Brain microvascular endothelial cell (primary cell): ENCODE data around the gene ZC3H12D.
"Not testable (repeated sequence)": the region's sequence is repeated elsewhere in the genome, so short reads cannot be mapped to it uniquely, and the experiment has no call there.

Experiments used
- DNase-seq: peaks from one replicate; pipeline ENCODE4 v3.0.0-alpha.2; 2020
- H3K27ac ChIP-seq: fragments of 250-450 bp; sonication (Bioruptor Pico); 2 replicates; pipeline ENCODE4 v1.5.1; 2020; ENCODE audit warnings: mild to moderate bottlenecking, moderate library complexity
- H3K27me3 ChIP-seq: fragments of 250-450 bp; sonication (Bioruptor Pico); replicated peaks from 2 replicates; pipeline ENCODE4 v1.5.1; 2020; ENCODE audit warnings: mild to moderate bottlenecking
- H3K36me3 ChIP-seq: fragments of 250-450 bp; sonication (Bioruptor Pico); replicated peaks from 2 replicates; pipeline ENCODE4 v1.5.1; 2020; ENCODE audit warnings: mild to moderate bottlenecking
- H3K4me3 ChIP-seq: 2 replicates; pipeline ENCODE4 v1.5.1; 2011; ENCODE audit warnings: low read depth, mild to moderate bottlenecking, control low read depth, low read length, moderate library complexity
- in situ Hi-C: cut with HindIII; loops from 2 replicates; pipeline ENCODE4 v1.10.0; 2017; ENCODE audit warnings: low sequenced_read_pairs, low pct_ligation_motif_present
- TF ChIP-seq, protein P1 (sequence below): IDR thresholded peaks from 2 replicates; pipeline ENCODE4 v1.5.1; 2011; ENCODE audit warnings: low read depth, mild to moderate bottlenecking, moderate library complexity, low read length, control low read depth, inconsistent platforms; ENCODE audit errors: missing control alignments

The ZC3H12D gene

DNA sequence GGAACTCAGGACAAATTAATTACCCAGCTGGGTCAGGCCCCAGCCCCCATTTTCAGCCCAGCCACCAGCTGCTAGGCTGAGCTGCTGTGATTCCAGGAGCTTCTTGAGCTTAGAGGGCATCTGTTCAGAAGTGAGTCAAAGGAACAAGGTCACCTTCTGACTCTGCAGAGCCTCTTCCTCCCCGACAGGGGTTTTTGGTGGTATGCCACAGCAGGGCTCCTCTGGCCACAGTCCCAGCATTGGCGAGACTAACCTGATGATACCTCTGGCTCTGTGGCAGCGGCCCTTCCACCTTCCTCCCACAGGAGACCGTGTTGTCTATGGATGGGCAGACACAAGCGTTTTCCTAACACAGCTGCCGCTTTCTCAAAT, 39.7 kb downstream of the ZC3H12D start:
- in situ Hi-C loops = no loop called here

DNA sequence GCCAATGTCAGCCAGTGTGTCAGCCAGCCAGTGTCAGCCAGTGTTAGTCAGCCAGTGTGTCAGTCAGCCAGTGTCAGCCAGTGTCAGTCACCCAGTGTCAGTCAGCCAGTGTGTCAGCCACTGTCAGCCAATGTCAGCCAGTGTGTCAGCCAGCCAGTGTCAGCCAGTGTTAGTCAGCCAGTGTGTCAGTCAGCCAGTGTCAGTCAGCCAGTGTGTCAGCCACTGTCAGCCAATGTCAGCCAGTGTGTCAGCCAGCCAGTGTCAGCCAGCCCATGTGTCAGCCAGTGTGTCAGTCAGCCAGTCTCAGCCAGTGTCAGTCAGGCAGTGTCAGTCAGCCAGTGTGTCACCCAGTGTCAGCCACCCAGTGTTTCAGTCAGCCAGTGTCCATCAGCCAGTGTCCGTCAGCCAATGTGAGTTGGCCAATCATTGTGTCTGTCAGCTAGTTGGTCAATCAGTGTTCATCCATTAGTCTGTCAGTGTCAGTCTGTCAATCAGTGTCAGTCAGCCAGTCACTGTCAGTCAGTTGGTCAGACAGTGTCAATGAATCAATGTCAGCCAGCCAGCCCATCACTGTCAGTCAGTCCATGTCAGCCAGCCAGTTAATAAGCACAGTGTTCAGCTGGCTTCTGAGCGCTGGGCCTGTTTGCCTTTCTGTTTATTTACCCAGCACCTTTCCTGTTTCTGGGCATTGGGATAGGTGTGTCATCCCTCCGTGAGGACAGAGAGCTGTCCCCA, 40.3 kb downstream of the ZC3H12D start:
- H3K4me3 ChIP-seq, H3K27ac ChIP-seq, H3K36me3 ChIP-seq, DNase-seq, H3K27me3 ChIP-seq, in situ Hi-C loops: not testable (repeated sequence)

More for the DNA sequence above, 39.7 kb downstream of the ZC3H12D start:
- no peaks in the 10 kb centered on the region for H3K27me3 ChIP-seq
- DNase-seq = no peak
- TF ChIP-seq, protein P1, sequence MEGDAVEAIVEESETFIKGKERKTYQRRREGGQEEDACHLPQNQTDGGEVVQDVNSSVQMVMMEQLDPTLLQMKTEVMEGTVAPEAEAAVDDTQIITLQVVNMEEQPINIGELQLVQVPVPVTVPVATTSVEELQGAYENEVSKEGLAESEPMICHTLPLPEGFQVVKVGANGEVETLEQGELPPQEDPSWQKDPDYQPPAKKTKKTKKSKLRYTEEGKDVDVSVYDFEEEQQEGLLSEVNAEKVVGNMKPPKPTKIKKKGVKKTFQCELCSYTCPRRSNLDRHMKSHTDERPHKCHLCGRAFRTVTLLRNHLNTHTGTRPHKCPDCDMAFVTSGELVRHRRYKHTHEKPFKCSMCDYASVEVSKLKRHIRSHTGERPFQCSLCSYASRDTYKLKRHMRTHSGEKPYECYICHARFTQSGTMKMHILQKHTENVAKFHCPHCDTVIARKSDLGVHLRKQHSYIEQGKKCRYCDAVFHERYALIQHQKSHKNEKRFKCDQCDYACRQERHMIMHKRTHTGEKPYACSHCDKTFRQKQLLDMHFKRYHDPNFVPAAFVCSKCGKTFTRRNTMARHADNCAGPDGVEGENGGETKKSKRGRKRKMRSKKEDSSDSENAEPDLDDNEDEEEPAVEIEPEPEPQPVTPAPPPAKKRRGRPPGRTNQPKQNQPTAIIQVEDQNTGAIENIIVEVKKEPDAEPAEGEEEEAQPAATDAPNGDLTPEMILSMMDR = no peak
- no peaks in the 10 kb centered on the region for H3K36me3 ChIP-seq
- H3K27ac ChIP-seq = no peak overlapping the region
- H3K4me3 ChIP-seq = no peak overlapping the region

DNA sequence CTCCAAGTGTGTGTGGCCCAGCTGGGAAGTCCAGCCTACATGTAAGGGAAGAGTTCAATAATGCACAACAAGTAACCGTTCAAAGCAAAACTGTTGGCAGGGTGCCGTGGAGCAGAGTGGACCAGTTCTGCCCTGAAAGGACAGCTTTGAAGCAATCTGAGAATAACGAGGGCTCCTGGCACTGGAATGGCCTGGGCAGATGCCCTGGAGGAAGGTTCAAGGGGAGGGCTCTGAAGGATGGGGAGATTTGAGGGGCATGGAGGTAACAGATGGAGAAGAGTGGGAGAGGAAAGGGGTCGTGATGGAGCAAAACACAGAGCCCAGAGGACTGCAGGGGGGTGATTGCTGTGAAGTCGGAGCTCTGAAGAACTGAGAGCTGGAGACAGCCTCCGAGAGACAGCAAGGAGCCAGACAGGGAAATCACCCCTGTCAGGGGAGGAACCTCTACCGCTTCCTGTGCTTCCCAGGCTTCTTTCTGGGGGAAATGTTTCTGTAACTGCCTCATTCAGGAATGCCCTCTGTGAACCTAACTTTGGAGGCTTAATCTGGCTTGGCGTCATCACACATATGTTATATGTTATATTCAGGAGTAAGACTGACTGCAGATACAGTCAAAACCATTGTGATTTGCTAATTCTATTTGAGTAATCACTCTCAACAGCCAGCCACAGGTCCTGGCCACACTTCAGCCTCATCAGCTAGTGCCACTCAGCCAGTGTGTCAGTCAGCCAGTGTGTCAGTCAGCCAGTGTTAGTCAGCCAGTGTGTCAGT, 41.2 kb downstream of the ZC3H12D start:
- H3K4me3 ChIP-seq = no peak overlapping the region
- TF ChIP-seq, protein P1 = no peak
- H3K36me3 ChIP-seq = no peaks in the 10 kb centered on the region
- peak; percentile 43 for DNase-seq
- in situ Hi-C loops = no loop called here
- H3K27me3 ChIP-seq = no peaks in the 10 kb centered on the region
- H3K27ac ChIP-seq = no peak overlapping the region

DNA sequence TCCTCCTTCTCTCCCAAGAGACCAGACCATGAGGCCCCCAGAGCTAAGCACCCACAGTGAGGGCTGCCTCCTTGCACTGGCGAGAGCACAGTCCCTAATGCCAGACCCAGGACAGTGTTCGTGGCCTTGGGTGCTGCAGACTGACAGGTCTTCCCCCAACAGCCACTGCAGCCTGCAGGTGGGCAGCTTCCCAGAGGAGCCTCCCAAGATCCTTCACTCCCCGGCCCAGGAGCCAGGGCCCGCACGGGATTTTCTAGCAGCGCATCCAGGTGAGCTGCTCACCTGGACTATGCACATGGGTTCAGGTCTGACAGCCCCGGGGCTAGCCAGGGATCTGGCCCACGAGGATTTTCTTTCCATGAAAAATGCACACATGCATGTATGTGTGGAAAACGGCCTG, 43.1 kb downstream of the ZC3H12D start:
- Histone ChIP-seq H3K27ac (no peak overlapping the region), H3K4me3 (no peak overlapping the region), H3K27me3 (no peaks in the 10 kb centered on the region), H3K36me3 (no peaks in the 10 kb centered on the region)
- no peak for DNase-seq
- TF ChIP-seq, protein P1 = no peak
- in situ Hi-C loops = no loop called here

DNA sequence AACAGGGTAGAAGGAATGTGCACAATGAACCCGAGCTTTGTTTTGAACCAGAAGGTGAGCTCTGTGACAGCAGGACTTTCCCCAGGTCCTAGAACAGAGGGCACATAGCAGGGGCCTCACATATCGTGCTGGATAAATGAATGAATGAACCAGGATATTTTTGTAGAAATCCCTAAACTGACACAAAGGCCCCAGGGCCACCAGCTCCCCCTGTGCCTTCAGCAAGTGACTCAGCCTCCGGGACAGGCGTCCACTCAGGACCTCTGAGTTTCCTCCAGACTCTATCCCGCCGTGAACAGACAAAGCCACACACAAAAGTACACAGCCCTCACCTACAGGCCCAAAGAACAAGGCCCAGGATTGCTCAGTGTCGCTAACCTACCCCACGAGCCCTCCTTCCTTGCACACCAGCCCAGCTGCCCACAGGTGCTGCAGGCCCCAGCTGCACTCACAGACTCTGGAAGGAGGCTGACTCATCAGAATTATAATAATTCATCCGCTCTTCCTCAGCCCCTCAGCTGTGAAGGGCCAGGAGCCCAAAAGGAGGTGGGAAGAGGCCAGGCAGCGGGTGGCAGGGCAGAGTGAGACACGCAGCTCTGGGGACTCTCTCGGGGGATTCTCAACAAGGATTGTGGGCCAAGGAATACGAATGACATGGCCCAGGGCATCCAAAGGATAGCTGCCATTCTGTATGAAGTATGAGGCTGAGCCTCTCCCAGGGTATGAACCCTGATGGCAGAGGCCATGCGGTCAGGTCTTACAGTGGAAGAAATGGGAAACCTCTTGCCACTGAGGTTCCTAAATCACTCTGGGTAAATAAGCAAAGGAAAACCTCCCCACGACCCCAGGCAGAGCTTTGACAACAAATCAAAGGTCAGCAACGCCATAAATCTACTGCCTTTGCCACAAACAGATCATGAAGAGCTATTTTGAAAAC, 43.8 kb downstream of the ZC3H12D start:
- TF ChIP-seq, protein P1 = no peak
- H3K27ac ChIP-seq = no peak overlapping the region
- H3K4me3 ChIP-seq = no peak overlapping the region
- in situ Hi-C loops = no loop called here
- H3K36me3 ChIP-seq = no peaks in the 10 kb centered on the region
- H3K27me3 ChIP-seq = no peaks in the 10 kb centered on the region
- no peak for DNase-seq

DNA sequence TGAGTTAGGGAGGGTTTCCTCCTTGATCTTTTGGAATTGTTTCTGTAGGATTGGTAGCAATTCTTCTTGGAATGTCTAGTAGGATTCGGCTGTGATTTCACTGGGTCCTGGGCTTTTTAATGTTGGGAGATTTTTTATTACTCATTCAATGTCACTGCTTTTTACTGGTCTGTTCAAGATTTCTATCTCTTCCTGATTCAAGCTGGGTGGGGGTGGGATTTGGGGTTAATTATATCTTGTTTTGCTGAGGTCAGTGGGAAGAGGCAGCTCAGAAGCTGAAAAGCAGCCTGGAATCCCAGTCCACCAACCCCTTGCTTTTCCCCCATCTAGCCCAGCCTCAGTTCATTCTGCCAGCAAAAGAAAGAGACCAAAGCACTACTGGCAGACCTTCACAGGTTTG, 45.2 kb downstream of the ZC3H12D start:
- DNase-seq = no peak
- TF ChIP-seq, protein P1 = no peak
- Histone ChIP-seq H3K27ac (no peak overlapping the region), H3K27me3 (no peaks in the 10 kb centered on the region), H3K36me3 (no peaks in the 10 kb centered on the region), H3K4me3 (no peak overlapping the region)
- in situ Hi-C loops = no loop called here
